Inflammatory macrophage treated with lipopolysaccharide for 4 hours (primary cell): ENCODE results near the gene OR56B1.

ENCODE experiments used
- DNase-seq: peaks from one replicate; pipeline ENCODE4 v3.0.0-alpha.2; 2020

OR56B1 gene

GRCh38 chr11:5737670-5738392, 1.6 kb downstream of the OR56B1 start:
- DNase-seq, result no peak

DNA sequence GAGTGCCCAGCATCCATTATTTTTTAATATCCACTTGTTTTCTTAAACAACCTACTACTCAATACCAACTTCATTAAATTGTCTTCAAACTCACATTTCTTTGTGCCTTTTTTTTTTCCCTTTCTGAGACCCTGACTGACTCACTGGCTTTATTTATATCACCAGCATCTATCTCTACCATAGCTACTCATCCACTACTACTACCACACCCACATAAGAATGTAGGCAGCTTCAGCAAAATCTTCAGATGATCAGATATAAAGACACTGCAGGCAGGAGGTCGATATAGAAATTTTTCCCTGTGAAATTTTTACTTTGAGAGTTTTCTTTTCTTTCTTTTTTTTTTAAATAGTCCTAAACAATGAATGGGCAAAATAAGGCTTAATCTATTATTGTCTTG, 2.2 kb downstream of the OR56B1 start:
- DNase-seq, result no peak

GRCh38 chr11:5746614-5747013, 10.4 kb downstream of the OR56B1 start:
- no peak for DNase-seq

GRCh38 chr11:5749836-5750235, 13.6 kb downstream of the OR56B1 start:
- no peak for DNase-seq

GRCh38 chr11:5753943-5754342, 17.7 kb downstream of the OR56B1 start, which contains the start of gene OR52N4:
Gene OR52N4 (plus strand): TSS chr11:5754243. CDS start chr11:5754741, 498 bp downstream.
- no peak for DNase-seq

DNA sequence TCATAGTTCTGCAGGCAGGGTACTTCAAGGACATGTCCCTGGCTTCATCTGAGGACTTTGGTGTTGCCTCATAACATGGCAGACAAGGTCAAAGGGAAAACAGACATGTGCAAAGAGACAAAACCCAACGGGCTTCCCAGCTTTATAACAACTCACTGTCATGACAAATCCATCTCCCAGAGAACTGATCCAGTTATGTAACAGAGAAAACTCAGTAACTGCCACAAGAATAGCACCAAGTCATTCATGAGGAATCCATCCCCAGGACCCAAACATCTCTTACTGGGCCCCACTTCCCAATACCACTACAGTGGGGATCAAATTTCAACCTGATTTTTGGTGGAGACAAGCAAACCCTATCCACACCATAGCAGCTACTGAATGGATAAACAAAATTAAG, 30.8 kb downstream of the OR56B1 start:
- no peak for DNase-seq

GRCh38 chr11:5783255-5783654, 47.0 kb downstream of the OR56B1 start, which contains the start of gene OR52N5:
Gene OR52N5 (minus strand): TSS chr11:5783355. CDS start chr11:5778634, 4,721 bp downstream.
- DNase-seq, result no peak
